ENCODE results near the gene CABLES2. TPM values are rescaled to one million over a fixed set of nuclear protein-coding genes. Genes with fewer than 3 reads are reported as not detected.

CABLES2 gene
- total and polyA plus RNA-seq, 8 donors = 1.4 to 2.9 (median 1.9) TPM

DNA sequence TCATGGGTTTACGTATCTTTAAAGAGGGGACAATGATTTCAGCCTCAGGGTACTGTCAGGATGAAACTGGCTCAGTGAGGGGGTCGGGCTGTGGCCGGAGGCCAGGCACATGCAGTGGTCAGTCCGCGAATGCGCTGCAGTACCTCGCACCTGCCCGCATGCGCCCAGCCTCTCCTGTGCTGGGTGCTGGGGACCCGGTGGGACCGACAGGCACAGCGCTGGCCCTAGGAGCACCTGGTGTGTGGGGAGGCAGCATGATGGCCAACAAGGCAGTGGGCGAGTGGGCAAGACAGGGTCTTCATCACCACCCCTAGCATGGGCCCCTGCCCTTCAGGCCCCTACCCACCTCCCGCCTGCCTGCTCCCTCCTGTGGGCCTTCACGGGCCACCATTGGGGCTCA lies 970 bp upstream of the CABLES2 start:
- no peak for DNase-seq
- TF ChIP-seq, protein P1, sequence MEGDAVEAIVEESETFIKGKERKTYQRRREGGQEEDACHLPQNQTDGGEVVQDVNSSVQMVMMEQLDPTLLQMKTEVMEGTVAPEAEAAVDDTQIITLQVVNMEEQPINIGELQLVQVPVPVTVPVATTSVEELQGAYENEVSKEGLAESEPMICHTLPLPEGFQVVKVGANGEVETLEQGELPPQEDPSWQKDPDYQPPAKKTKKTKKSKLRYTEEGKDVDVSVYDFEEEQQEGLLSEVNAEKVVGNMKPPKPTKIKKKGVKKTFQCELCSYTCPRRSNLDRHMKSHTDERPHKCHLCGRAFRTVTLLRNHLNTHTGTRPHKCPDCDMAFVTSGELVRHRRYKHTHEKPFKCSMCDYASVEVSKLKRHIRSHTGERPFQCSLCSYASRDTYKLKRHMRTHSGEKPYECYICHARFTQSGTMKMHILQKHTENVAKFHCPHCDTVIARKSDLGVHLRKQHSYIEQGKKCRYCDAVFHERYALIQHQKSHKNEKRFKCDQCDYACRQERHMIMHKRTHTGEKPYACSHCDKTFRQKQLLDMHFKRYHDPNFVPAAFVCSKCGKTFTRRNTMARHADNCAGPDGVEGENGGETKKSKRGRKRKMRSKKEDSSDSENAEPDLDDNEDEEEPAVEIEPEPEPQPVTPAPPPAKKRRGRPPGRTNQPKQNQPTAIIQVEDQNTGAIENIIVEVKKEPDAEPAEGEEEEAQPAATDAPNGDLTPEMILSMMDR (IDR thresholded peaks at IDR 0.05) = no peak

DNA sequence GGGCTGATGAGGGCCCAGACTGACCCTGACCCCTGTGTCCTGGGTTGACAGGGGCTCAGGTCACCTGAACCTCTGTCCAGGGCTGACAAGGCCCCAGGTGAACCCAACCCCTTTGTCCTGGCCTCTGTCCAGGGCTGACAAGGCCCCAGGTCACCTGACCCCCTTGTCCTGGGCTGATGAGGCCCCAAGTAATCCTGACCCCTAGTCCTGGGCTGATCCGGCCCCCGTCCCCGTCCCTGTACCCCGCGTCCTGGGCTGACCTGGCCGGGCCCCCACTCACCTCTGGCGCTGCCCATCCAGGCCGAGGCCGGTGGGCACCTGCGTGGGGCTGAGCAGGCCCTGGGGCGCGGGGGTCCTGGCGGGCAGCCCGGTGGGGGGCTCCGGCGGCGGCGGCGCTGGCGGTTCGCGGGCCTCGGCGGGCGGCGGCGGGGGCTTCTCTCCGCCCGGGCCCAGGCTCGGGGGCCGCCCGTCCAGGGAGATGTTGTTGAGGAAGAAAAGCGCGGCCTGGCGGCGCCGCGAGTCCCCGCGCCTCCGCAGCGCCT lies 379 bp downstream of the CABLES2 start:
- no peak for ATAC-seq
- intact Hi-C loops (cut with DNase I) = no loop called here

More for the DNA sequence above, 970 bp upstream of the CABLES2 start:
- 86 to 87% methylated on average over 15 of the region's 15 CpGs for WGBS, 2 donors
- Histone ChIP-seq H3K4me3 (no peak overlapping the region), H3K4me1 (peaks cover 15 to 28% (median 19%) of the 10 kb centered on the region in 3 donors), H3K9me3 (no peaks in the 10 kb centered on the region), H3K27me3 (no peaks in the 10 kb centered on the region), H3K36me3 (no peaks in the 10 kb centered on the region), H3K27ac (no peak overlapping the region)
- intact Hi-C loops (cut with DNase I) = no loop called here
- no peak for FAIRE-seq
- no peak for ATAC-seq

DNA sequence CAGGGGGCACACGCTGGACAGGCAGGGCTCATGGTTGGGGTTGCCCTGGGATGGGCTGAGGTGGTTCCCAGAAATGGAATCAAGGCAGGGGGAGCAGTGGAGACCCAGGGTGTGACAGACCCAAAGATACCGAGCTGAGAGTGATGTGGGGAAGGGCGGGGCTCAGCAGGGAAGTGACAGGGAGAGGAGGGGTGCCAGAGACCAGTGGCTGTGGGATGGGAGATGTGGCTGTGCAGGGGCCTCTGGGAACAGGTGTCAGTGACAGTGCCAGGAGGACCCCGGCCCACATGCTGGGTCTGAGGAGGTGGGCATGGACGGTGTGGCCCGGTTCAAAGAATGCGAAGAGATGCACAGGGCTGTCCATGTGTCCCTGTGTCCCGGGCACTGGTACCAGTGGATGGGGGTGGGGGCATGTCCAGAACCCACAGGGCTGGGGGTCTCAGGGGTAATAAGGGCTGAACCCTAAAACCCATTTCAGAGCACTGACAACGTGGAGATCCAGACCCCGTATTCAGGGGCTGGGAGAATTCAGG lies 1.0 kb downstream of the CABLES2 start:
- FAIRE-seq (no peak), ATAC-seq (no peak), DNase-seq (no peak)
- WGBS, 2 donors = 52 to 56% methylated on average over 10 of the region's 10 CpGs
- Histone ChIP-seq H3K36me3 (no peaks in the 10 kb centered on the region), H3K9me3 (no peaks in the 10 kb centered on the region), H3K4me1 (peaks cover 15 to 28% (median 19%) of the 10 kb centered on the region in 3 donors), H3K27ac (no peak overlapping the region), H3K27me3 (no peaks in the 10 kb centered on the region), H3K4me3 (peak overlapping the region in 3 of 4 donors; percentile 57 to 64 (median 61))
- intact Hi-C loops (cut with DNase I) = no loop called here
- TF ChIP-seq, protein P1 (IDR thresholded peaks at IDR 0.05) = no peak

More for the DNA sequence above, 379 bp downstream of the CABLES2 start:
- peak in 3 of 6 donors; percentile 40 to 73 (median 52) for DNase-seq
- Histone ChIP-seq H3K9me3 (no peaks in the 10 kb centered on the region), H3K27me3 (no peaks in the 10 kb centered on the region), H3K4me3 (peak overlapping the region; percentile 20 to 64 (median 59)), H3K36me3 (no peaks in the 10 kb centered on the region), H3K27ac (no peak overlapping the region), H3K4me1 (peaks cover 15 to 28% (median 19%) of the 10 kb centered on the region in 3 donors)
- no peak for FAIRE-seq
- TF ChIP-seq, protein P1 (IDR thresholded peaks at IDR 0.05) = no peak
- 1 to 2% methylated on average over 13 to 42 of the region's 42 CpGs for WGBS, 2 donors

DNA sequence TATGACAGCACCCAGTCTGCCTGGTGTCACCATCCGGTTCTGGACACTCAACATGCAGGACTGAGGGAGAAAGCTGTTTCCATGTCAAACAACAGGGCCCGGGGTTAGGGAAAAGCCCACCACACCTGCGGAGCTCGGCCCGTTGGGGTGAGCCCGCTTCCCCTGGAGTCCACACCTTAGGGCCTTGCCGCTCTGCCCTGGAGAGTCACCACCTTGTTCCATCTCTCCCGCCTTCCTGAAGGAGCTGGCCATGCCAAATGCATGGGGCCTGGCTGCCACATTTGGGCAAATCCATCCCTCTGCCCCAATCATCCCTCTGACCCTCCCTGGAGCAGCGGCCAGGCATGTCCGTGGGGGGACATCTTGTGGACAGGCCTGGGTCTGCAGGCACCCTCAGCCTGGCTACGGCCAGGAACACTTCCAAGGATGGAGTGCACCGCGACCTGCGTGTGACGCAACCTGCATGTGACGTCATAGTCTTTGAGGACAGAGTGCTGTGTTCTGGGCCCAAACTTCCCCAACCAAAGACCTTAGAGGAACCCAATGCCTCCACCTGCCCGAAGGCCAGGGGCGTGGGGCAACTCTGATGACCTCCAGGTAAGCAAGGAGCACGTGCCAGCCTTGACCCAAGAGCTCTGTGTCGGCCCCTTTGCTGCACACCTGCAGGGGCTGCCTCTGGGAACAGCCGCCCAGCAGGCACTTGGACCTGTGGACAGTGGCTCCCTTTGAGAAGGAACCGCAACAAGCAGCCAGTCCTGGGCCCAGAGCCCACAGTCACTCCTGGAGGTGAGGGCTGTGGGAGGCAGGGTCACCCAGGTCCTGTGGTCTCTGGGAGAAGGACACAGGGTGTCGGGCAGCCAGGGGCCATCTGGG lies 1.7 kb downstream of the CABLES2 start:
- WGBS, 2 donors = 69 to 76% methylated on average over 23 of the region's 23 CpGs
- intact Hi-C loops (cut with DNase I) = no loop called here
- Histone ChIP-seq H3K27ac (no peak overlapping the region), H3K9me3 (no peaks in the 10 kb centered on the region), H3K36me3 (no peaks in the 10 kb centered on the region), H3K4me1 (peaks cover 14 to 25% (median 18%) of the 10 kb centered on the region in 3 donors), H3K27me3 (no peaks in the 10 kb centered on the region), H3K4me3 (no peak overlapping the region)
- no peak for FAIRE-seq
- peak in 1 of 6 donors; percentile 52 for DNase-seq
- TF ChIP-seq, protein P1 (IDR thresholded peaks at IDR 0.05) = peak in 1 of 4 donors; percentile 38
- ATAC-seq = no peak

Data from pancreas (tissue), 10 donors.